HG03135 (cell line): ENCODE data around the gene CENPE.
A peak's percentile ranks its signal among the peaks of the same experiment; 100 is the strongest.
"Not testable (repeated sequence)": the region's sequence is repeated elsewhere in the genome, so short reads cannot be mapped to it uniquely, and the experiment has no call there.

Source experiments
- ATAC-seq: cut with Tn5 transposase; IDR thresholded peaks from one replicate; pipeline ENCODE4 v1.9.1; 2021; ENCODE audit warnings: mild to moderate bottlenecking, moderate library complexity; ENCODE audit not compliant: unreplicated experiment

Gene CENPE, protein sequence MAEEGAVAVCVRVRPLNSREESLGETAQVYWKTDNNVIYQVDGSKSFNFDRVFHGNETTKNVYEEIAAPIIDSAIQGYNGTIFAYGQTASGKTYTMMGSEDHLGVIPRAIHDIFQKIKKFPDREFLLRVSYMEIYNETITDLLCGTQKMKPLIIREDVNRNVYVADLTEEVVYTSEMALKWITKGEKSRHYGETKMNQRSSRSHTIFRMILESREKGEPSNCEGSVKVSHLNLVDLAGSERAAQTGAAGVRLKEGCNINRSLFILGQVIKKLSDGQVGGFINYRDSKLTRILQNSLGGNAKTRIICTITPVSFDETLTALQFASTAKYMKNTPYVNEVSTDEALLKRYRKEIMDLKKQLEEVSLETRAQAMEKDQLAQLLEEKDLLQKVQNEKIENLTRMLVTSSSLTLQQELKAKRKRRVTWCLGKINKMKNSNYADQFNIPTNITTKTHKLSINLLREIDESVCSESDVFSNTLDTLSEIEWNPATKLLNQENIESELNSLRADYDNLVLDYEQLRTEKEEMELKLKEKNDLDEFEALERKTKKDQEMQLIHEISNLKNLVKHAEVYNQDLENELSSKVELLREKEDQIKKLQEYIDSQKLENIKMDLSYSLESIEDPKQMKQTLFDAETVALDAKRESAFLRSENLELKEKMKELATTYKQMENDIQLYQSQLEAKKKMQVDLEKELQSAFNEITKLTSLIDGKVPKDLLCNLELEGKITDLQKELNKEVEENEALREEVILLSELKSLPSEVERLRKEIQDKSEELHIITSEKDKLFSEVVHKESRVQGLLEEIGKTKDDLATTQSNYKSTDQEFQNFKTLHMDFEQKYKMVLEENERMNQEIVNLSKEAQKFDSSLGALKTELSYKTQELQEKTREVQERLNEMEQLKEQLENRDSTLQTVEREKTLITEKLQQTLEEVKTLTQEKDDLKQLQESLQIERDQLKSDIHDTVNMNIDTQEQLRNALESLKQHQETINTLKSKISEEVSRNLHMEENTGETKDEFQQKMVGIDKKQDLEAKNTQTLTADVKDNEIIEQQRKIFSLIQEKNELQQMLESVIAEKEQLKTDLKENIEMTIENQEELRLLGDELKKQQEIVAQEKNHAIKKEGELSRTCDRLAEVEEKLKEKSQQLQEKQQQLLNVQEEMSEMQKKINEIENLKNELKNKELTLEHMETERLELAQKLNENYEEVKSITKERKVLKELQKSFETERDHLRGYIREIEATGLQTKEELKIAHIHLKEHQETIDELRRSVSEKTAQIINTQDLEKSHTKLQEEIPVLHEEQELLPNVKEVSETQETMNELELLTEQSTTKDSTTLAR (N-terminal part only)

DNA sequence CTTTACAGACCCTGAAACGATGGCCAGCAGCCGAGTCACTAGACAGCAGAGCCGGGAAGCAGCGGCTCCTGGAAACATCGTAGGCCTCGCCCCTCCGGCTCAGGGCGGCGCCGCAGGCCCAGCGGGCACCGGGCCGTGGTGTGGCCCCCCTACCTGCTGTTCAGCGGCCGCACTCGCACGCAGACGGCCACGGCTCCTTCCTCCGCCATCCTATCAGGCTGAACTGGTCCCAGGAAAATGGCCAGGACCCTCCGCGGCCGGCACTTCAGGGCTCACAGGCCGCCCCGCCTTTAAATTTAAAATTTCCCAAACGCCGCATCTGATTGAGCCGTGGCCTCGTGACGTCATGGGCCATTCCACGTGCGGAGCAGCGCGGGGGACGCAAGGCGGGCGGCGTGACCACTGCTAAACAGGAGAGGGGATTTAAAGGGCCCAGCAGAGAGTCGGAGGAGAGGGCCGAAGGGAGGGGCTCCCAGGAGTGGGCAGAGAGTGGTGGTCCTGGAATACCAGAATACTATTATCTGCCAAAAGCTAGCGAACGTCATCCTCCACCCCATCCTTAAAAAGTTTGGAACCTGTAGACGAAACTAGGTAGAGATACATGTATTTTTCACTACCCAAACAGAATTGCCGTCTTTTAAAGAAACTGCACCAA is at the start of gene CENPE:
Gene CENPE, minus strand, starts transcription at position 233 of the 655 bp plus-strand sequence. Its CDS starts 24 bp downstream, at position 209.
- ATAC-seq, result peak; percentile 97

DNA sequence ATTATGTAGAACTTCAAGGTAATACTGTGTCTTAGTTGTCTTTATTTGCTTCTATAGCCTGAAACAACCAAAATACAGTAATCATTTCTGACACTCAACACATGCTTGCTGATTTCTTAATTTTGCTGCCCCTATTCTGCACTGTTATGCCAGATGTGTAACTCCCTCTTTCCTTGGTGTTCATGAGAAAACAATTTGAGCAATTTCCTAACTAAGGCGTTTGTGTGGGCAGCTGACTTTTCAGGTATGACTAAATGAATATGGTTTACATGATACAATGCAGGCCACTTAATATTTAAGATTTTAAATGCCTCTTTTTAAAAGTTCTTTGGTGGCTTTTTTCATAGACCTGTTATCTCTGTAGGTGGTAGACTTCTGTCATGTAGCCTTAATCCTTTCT is 46.1 kb upstream of the CENPE start:
- no peak for ATAC-seq

DNA sequence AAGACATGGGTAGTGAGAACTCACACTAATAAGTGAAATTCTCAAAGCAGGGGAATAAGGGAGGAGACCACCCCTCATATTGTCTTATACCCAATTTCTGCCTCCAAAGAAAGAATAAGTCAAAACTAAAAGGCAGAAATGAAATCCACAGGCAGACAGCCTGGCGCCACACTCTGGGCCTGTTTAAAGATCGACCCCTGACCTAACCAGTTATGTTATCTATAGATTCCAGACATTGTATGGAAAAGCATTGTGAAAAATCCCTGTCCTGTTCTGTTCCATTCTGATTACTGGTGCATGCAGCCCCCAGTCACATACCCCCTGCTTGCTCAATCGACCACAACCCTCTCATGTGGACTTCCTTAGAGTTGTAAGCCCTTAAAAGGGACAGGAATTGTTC is 32.8 kb upstream of the CENPE start:
- not testable (repeated sequence) for ATAC-seq

DNA sequence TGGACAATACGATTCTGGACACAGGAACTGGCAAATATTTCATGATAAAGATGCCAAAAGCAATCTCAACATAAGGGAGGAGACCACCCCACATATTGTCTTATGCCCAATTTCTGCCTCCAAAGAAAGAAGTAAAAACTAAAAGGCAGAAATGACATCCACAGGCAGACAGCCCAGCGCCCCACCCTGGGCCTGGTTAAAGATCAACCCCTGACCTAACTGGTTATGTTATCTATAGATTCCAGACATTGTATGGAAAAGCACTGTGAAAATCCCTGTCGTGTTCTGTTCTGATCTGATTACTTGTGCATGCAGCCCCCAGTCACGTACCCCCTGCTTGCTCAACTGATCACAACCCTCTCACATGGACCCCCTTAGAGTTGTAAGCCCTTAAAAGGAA is 25.4 kb upstream of the CENPE start:
- ATAC-seq, result not testable (repeated sequence)

DNA sequence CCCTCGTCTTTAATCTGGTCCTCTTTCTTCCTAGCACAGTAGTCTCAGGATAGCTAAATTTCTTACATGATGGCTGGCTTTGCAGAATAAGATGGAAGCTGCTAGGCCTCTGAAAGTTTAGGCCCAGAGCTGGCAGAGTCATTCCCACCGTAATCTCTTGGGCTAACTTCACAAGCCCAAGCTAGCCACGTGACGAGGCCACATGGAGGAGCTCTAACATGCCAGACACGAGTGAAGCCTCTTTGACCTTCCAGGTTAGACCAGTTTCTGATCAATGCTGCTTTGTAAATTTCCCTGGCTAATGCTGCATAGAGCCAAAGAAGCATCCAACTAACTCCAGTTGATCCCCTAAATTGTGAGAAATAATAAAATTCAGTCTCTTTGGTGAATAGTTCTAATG is 9.5 kb upstream of the CENPE start:
- no peak for ATAC-seq

DNA sequence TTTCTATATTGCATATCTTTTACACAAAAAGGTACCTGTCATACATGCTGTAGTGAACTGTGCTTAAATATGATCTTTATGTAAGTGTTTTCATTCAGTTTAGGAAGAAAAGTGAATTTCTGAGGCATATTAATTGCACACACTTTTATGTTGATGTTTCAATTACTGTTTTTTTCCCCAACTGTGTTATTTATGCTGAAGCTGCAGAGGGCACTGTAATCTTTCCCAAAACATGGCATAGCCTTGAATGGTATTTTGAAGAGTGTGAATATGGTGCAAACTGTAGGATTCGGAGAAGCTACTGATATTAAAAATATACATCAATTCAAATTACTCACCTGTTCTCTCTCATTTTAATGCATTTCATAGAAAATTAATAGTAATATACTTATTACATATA is 6.0 kb upstream of the CENPE start:
- ATAC-seq, result no peak

DNA sequence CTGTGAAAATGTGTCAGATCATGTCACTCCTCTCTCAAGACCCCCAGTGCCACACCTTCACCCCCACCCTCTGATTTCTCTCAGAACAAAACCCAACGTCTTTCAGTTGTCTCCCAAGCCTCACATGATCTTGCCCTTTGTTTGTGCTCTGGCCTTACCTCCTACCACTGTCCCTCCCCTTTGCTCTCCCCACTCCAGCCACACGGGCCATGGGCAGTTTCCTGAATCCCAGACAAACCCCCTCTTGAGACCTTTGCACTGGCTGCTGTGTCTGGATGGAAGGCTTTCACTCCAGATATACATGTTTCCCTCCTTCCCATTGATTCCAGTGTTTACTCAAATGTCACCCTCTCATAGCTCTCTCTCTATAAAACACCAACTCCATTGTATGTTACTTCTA is 3.6 kb upstream of the CENPE start:
- no peak for ATAC-seq

DNA sequence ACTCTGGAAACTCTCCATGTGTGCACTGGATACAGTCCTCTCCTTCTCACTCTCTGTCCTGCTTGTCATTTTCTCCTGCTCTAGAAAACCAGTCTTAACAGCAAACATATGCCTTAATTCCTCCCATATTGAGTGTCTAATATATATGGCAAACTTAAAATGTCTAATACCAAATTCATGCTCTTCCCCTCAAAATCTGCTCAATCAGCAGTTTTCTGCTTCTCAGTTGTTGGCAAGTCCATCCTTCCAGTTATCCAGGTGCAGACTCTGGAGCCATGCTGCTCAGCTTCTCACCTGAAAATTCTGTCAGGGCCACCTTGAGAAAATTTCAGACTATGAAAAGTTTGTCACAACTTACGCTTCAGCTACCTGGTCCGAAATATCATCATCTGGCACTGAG is 3.1 kb upstream of the CENPE start:
- ATAC-seq, result no peak

DNA sequence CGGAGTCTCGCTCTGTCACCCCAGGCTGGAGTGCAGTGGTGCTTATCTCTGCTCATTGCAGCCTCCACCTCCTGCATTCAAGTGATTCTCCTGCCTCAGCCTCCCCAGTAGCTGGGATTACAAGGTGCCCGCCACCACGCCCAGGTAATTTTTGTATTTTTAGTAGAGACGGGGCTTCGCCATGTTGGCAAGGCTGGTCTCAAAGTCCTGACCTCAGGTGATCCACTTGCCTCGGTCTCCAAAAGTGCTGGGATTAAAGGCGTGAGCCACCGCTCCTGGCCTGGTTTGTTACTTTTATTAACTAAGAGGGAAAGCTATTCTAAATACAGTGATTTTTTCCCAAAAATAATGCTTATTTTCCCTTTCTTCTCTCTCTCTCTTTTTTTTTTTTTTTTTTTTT is 866 bp upstream of the CENPE start:
- no peak for ATAC-seq

DNA sequence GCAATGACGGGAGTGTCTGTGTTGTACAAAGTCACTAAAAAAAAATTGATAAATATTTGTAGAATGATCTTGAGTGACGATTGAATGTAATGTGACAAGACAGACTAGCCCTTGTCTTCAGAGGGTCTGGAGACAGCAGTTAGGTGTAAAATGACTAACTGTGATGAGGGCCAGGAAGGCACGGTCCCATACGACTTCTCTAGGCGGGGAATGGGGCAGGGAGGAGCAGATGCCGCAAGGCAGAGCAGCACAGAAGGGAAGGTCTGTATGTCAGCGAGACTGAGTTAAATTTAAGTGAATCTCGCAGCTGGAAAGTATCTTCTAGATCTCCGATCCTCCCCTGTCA is 405 bp downstream of the CENPE start:
- peak; percentile 47 for ATAC-seq

DNA sequence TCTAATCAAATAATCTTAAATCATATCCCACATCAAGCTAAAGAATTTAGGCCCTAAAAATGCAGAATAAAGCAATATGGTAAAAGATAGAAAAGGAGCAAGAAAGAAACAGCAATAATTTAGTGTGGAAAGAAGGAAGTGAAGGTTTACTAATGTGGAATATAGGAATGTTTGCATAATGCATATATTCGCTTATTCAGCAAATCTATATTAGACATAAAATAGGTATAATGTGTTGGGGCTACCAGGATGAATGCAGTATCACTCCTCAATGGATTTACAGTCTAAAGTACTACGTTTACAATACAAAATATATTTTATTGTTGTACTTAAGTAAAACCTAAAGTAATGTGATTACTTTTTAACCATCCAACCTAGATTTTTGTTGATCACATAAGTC is 4.7 kb downstream of the CENPE start:
- no peak for ATAC-seq

DNA sequence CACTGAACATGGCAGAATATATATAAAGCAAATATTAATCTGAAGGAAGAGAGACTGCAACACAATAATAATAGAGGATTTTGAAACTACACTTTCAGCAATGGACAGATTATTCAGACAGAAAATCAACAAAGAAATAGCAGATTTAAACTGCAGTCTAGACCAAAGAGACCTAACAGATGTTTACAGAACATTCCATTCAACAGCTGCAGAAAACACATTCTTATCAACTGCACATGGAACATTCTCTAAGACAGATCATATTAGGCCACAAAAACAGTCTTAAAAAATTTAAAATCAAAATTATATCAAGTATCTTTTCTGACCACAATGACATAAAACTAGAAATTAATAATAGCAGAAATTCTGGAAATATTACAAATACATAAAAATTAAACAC is 27.1 kb downstream of the CENPE start:
- no peak for ATAC-seq

DNA sequence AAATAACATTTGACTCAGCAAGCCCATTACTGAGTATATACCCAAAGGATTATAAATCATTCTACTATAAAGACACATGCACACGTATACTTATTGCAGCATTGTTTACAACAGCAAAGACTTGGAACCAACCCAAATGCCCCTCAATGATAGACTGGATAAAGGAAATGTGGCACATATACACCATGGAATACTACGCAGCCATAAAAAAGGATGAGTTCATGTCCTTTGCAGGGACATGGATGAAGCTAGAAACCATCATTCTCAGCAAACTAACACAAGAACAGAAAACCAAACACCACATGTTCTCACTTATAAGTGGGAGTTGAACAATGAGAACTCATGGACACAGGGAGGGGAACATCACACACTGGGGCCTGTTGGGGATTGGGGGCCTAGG is 28.4 kb downstream of the CENPE start:
- ATAC-seq, result not testable (repeated sequence)

DNA sequence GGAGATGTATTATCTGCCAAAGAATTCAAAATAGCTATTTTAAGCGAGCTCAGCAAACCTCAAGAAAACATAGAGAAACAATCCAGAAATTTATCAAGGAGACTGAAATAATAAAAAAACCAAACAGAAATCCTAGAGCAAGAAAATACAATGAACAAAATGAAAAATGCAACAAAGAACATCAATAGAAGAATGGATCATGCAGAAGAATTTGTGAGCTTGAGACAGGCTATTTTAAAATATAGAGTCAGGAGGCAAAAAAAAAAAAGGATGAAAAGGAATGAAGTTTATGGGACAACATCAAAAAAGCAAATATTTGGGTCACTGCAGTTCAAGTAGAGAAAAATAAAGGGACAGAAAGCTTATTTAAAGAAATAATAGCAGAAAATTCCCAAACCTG is 29.1 kb downstream of the CENPE start:
- no peak for ATAC-seq

DNA sequence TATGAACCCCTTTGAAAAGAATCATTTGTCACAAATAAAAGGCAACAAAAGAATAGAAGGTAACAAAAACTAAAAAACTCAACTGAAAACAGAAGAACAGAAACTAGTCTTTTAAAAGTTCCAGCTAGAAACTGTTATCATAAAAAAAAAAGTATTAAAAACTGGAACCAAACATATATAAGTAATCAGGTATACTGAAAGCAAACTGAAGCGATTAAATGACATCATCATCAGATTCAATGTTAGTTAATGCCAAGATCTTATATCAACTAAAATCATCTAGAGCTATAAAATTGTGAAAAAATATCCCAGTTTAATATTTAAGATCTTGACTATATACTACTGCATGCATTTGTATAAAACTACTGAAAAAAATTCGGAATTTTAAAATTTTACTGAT is 36.0 kb downstream of the CENPE start:
- ATAC-seq, result no peak

DNA sequence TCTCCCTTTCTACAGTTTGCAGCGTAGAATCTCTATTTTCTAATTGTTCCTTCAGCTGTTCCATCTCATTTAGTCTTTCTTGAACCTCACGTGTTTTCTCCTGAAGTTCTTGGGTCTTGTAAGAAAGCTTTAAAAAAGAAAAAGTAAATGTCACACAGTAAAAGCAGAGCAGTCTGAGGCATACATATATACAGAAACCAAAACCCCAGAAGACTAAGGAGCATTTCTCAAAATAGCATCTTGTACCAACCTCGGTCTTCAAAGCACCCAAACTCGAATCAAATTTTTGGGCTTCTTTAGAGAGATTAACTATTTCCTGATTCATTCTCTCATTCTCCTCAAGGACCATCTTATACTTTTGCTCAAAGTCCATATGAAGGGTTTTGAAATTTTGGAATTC is 39.4 kb downstream of the CENPE start:
- ATAC-seq, result no peak

DNA sequence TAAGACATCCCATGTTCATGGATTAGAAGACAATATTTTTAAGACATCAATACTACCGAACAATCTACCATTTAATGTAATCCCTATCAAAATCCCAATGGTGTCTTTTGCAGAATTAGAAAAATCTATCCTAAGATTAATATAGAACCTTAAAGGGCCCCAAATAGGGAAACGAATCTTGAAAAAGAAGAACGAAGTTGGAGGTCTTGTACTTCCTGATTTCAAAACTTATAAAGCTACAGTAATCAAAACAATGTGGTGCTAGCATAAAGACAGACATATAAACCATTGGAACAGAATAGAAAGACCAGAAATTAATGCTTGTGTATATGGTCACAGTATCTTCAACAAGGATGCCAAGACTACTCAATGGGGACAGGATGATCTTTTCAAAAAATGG is 42.0 kb downstream of the CENPE start:
- no peak for ATAC-seq

DNA sequence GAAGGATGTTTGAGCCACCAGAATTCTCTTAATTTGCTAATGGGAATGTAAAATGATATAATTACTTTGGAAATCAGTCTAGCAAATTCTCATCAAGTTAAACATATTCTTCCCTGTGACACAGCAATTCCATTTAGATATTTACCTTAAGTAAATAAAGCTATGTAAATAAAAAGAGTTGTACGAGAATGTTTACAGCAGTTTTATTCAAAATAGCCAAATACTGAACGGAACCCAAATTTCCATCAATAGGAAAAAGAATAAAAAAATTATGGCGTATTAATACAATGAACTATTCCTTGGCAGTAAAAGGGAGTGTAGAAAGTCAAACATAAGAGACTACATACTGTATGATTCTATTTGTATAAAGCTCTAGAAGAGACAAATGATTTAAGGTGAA is 45.8 kb downstream of the CENPE start:
- no peak for ATAC-seq

DNA sequence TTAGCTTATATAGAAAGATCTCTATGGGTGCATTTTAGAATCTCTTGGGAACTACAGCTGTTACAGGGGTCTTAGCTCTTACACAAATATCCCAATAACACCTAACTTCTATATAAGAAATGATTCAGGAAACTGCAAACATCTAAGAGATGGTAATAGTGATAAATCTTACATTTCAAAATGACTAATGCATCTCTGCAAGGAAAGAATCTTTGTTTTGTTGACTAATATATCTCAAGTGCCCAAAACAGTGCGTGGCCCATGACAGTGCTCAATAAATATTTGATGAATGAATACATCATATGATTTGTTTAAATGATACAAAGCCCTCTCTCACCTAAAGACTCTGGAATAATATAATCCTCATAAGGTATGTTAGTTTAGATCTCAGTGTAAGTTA is 47.5 kb downstream of the CENPE start:
- no peak for ATAC-seq

DNA sequence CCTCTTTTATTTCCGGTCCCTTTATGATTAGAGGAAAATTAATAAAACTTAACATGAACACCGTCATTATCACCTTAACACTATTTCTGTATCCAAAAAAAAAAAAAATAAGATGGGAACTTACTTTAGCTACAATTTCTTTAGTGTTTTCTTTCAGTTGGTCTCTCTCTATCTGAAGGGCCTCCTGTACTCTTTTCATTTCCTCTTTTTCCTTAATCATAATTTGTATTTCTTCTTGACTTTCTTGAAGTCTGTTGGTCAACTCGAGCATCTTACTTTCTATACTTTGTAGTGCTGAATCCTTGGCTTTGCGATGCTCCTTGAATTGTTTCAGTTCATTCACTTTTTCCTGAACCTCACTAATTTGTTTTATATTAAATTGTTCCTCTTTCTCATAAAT is 53.2 kb downstream of the CENPE start:
- no peak for ATAC-seq

DNA sequence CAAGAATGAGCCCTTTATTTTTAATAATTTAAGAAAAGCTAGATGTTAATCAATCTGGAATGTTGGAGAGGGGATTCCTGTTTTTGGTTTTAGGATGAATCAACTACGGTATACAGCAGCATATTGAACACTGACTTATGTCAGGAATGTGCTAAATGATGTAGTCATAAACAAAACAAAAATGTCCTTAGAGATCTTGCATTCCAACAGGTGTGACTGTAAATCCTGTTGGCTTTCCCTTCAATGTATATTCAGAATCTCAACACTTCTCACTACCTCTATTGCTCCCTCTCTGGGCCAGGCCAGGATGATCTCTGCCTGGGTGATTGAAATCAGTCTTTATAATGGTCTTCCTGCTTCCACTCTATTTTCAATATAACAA is 60.7 kb downstream of the CENPE start:
- ATAC-seq, result no peak
